Measurements from ENCODE around the gene EEFSEC.

The EEFSEC gene

GRCh38 chr3:128217702-128218547, 64.6 kb downstream of the EEFSEC start:
- DNase-seq (ENCODE audit: low spot score): no peak

DNA sequence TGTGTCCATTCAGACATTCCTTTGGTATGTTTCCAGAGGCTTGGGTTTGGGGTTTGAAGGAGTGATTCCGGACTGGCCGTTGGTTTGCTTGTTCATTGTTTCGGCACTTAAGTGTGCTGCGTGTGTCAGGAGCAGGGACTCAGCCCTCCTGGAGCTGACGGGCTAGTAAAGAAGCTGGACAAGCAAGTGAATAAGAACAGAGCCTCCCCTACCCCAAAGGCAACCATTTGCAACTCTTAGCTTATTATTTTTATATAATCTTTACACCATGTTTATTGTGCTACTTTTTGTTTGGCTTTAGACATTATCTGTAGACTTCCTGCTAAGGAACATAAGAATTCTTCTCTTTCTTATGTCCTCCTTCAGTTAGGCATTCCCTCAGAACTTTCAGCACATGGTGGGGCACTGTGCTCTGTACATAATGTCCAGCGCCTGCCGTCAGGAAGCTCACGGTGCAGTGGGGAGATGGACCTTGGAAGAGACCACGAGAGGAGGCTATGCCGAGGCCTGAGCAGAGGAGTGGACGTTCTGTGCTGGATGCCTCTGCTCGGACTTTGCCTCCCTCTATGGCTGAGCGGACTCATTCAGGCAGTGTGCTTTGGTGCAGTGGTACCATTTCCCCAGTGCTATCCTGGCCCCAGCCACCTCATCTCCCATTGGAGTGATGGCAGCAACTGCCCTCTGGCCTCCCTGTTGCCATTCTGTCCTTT, 65.4 kb downstream of the EEFSEC start:
- no peak for DNase-seq (ENCODE audit: low spot score)

GRCh38 chr3:128221328-128221727, 68.0 kb downstream of the EEFSEC start:
- no peak for DNase-seq (ENCODE audit: low spot score)

DNA sequence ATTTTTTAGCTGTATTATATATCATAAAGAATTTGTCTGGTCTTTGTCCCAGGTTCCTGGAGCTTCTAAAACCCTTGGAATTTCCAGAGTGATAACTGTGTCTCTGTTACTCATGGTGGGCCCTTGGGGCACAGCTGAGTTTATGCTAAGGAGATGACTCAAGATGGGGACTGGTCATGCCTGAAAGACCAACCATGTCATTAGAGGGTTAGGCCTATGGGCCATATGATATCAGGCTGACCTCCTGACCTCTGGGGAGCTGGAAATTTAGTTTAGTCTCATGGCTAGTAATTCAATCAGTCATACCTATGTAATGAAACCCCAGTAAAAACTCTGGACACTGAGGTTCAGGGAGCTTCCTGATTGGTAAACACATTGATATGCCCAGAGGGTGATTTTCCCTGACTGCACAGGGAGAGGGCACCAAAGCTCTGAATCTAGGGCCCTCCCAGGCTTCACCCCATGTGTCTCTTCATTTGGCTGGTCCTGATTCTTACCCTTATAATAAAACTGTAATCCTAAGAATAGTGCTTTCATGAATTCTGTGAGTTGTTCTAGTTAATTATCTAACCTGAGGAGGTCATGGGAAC, 69.6 kb downstream of the EEFSEC start:
- DNase-seq (ENCODE audit: low spot score): no peak

DNA sequence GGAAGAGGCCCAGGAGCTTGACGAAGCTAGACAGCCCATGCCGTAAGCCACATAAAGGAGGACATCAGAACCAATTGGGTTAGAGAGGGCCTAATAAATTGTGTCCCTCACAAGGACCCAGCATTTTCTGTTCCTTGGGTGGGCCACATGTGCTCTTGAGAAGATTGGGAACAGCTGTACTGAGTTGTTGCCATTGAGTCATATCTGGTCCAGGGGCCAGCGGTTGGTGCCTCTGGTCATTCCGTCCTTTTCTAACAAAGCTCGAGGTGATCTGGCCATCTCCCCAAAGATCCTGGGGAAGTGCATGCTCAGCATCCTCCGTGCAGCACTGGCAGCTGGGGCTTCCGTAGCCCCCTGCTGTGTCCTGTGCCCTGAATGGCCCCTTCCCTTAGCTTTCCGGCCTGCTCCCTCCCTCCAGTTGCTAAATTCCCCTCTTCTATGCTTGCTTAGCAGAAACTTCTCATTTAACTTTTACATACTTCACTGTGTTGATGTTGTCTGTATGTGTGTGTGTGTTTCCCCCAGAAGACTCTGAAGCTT, 73.0 kb downstream of the EEFSEC start:
- no peak for DNase-seq (ENCODE audit: low spot score)

DNA sequence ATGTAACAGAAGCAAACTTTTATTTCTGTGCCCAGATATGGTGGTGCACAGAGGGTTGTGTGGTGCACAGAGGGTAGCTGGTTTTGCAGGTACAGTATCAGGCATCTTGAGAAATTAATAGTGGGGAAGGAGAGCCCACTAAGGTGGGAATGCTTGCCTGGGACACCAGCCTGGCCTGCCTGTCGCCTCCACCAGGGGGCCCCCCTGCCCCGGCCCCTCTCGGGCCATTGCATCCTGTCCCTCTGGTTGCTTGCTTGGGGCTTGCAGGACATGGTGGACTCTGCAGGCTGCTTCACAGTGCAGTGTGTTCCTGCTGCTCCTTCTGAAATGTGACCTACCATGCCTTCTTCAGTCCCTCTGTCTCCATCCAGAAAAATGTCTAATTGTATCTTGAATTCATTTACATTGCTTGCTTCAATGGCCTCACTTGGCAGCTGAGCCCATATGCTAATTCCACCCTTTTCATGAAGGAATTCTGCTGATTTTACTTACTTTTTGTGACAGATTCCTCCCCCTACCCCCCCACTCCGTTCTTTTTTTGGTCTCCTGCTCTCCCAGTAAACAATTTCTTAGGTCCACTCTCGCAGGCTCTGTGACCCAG, 73.6 kb downstream of the EEFSEC start:
- DNase-seq (ENCODE audit: low spot score): peak; percentile 26

DNA sequence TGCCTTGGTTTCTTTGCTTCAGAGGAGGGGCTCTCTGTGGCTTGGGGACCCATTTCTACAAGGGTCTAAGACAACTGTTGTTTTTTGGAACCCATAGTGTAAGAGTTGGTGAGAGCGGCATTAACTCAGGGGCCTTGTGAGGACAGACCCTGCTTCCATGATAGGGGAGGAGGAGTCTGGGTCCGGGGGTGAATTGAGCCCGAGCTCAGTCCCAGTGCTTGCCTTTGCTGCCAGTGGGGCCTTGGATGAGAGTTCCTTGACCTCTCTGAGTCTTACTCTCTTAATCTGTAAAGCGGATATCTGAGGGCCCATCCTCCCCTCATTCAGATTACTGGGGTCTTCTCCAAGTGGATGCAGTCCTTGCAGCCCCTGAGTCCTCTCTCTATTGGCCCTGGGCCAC, 74.2 kb downstream of the EEFSEC start:
- DNase-seq (ENCODE audit: low spot score): no peak

DNA sequence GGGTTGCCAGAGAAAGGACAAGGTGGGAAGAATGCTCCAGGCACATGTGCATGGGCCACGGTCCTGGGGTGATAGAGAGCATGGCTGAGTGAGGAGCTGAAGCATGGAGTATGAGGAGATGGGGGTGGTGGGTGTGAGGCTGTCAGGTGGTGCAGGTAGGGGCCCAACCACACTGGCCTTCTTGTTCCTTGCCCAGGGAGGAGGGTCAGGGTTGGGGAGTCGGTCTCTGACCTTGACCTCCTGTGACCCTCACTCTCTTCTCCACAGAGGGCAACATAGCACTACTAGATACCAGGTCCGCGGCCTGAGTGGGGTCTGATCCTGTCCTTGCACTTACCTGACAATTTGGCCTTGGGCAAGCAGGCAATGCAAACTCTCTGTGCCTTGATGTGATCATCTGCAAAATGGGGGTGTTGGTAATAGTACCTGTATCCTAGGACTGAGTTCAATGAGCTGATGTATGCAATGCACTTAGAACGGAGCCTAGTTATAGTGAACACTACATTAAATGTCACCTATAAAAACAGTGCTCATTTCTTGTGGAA, 75.2 kb downstream of the EEFSEC start:
- no peak for DNase-seq (ENCODE audit: low spot score)

- no peak for DNase-seq (ENCODE audit: low spot score)
These were observed 76.0 kb downstream of the EEFSEC start for GRCh38 chr3:128229106-128229857.

DNA sequence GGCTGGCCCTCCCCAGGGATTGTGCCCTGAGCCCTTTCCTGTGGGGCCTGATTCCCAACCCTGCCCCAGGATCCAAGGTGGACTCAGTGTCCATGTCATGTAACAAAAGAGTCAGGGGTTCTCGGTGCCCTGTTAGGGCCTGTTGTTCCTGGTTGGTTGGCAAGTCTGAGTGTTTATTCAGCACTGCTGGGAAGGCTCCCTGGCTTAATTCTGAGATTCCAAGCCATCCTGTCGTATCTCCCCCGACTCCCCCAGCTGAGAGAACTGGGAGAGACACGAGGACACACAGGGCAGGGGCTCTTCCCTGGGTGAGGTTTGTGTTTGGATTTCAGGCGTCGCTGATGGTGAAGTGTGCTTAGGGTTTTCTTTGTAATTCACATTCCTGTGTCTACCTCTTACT, 78.3 kb downstream of the EEFSEC start:
- DNase-seq (ENCODE audit: low spot score): no peak

DNA sequence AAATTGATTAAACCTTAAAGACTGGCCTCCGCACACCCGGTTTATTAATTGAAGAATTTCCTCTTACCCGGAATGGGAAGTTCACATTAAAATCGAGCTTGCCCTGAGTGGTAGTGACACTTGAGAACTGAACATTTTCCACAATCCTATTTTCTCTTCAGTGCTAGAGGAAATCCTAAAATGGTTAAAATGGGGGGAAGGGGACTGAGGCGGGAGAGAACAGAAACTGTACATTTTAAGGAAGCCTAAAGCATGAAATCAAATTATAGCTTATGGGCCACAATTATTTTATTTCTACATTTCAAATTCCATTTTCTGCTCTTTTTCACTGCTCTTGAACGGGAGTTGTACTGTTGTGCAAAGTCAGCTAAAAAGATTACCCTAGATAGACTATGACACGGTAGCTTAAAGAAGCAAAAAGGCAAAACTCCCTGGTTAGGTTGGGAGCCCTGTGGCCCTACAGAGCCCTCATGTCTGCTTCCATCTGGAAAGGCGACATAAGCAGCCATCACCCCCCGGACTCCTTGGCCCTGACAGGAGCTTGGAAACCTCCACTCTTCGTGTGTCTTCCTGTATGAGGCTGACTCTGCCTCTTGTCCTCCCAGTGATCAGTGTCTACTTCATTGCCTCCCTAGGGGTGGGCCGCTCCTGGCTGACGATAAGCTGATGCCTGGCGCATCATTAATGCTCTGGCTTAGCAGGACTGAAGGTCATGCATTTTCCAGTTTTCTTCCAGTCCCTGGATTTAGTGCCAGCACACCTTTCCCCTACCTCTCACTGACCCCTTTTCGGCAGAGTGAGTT, 79.3 kb downstream of the EEFSEC start:
- DNase-seq (ENCODE audit: low spot score): no peak

GRCh38 chr3:128235207-128235926, 82.1 kb downstream of the EEFSEC start:
- DNase-seq (ENCODE audit: low spot score): no peak

- DNase-seq (ENCODE audit: low spot score): no peak
These were observed 83.4 kb downstream of the EEFSEC start for GRCh38 chr3:128236657-128237056.

- DNase-seq (ENCODE audit: low spot score): no peak
These were observed 84.3 kb downstream of the EEFSEC start for GRCh38 chr3:128237348-128238183.

GRCh38 chr3:128238184-128238489, 84.9 kb downstream of the EEFSEC start:
- DNase-seq (ENCODE audit: low spot score): no peak

DNA sequence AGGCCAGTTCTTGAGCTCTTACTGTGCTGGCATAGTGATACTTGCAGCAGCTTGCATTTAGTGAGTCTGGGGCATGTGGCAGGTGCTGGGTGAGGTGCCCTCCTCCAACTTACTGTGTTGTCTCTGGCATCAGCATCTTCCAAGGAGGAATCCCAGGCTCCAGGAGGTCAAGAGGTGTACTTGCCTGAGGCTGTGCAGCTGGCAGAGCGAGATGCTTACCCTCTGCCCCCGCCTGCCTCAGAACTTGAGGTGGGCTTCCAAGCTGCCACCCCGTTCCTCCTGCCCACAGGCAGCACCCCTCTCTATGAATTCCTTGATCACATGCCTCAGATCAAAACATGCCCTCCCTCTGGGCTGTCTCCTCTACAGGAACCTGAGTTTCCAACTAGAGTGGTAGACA, 86.0 kb downstream of the EEFSEC start:
- DNase-seq (ENCODE audit: low spot score): no peak

GRCh38 chr3:128240232-128240631, 87.0 kb downstream of the EEFSEC start:
- DNase-seq (ENCODE audit: low spot score): no peak

DNA sequence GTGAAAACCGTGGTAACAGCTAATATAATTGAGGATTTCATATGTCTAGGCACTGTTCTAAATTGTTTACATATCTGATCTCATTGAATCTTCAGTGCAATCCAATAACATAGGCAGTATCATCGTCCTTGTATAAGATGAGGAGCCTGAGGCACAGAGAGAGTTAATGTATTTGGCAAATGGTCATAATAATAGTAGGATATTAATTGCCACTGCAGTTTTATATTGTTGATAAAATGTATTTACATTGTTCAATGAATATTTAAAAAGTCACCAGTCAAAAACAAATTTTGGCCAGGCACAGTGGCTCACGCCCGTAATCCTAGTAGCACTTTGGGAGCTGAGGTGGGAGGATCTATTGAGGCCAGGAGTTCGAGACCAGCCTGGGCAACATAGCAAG, 88.5 kb downstream of the EEFSEC start:
- no peak for DNase-seq (ENCODE audit: low spot score)
